ENCODE data around the gene BLTP3B.

DNA sequence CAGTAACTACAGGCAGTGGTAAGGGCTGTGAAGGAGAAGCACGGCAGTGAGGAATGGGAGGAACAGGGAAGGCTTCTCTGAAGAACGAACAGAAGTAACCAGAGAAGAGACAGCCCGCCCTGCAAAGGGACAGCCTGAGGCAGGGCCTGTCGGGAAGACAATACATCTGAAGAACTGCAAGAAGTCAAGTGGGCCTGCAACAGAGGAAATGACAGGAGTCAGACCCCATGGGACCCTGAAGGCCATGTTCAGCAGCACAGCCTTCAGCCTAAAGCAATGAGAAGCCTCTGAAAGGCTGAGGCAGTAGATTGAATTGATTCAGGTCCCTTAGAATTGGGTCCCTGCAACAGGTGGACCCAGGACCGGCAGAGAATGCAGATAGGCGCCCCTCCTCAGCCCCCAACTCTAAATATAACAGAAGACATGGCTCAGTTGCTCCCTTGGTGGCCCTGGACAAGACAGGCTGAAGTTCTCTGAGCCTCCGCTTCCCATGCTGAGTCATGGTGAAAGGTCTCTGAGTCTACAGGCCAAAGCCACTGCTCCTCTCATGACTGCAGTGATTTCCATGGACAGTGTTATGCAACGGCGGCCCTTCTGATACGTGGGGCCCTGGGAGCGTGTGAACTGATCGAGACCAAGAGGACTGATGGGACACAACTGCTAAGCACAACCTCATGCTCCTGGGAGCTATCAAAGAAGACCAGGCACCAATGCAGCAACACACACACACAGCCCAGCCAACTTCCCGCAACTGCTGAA is 47.1 kb upstream of the BLTP3B start:
- TF ChIP-seq CTCF (optimal IDR thresholded peaks at IDR 0.05 in 1 of 3, IDR thresholded peaks at IDR 0.05 in 1 of 3, conservative IDR thresholded peaks at IDR 0.05 in 1 of 3; ENCODE audit: extremely low read depth in 1 of 3, insufficient read depth in 2 of 3, low read length in 3 of 3) (no peak), EZH2 (IDR thresholded peaks at IDR 0.05; ENCODE audit: low read length) (no peak)

All from keratinocyte (primary cell).